Kidney (tissue), 14 donors: ENCODE results near the gene P2RX6. TPM values are rescaled to one million over a fixed set of nuclear protein-coding genes. Genes with fewer than 3 reads are reported as not detected.

Experiments
- DNase-seq, 5 donors: peaks; one replicate each; pipeline ENCODE4 v3.0.0-alpha.2; 2013 to 2020
- FAIRE-seq: peaks from 2 replicates; lab custom pipeline; 2012; peaks lifted over from hg19 to GRCh38; lab: Jason Lieb, UNC
- H3K27ac ChIP-seq, 2 donors: one replicate each; pipeline ENCODE4 v1.7.0; 2013; ENCODE audit warnings: low read depth in 2 of 2, low read length in 2 of 2, inconsistent platforms in 1 of 2
- H3K27me3 ChIP-seq: one replicate; pipeline ENCODE4 v1.7.1; 2013; ENCODE audit warnings: low read length, inconsistent platforms; ENCODE audit not compliant: control insufficient read depth, insufficient read depth
- H3K36me3 ChIP-seq, 3 donors: one replicate each; pipeline versions ENCODE4 v1.7.0 to v1.7.1; 2013; ENCODE audit warnings: low read length in 3 of 3, control low read depth in 1 of 3, inconsistent platforms in 1 of 3; ENCODE audit not compliant: insufficient read depth in 3 of 3, control insufficient read depth in 2 of 3
- H3K4me1 ChIP-seq, 3 donors: one replicate each; pipeline versions ENCODE4 v1.7.0 to v1.7.1; 2013; ENCODE audit warnings: low read length in 3 of 3, inconsistent platforms in 1 of 3, low read depth in 1 of 3; ENCODE audit not compliant: control insufficient read depth in 2 of 3, insufficient read depth in 2 of 3
- H3K4me3 ChIP-seq, 3 donors: one replicate each; pipeline versions ENCODE4 v1.7.0 to v1.8.1; 2013; ENCODE audit warnings: low read length in 3 of 3, control low read depth in 1 of 3, inconsistent platforms in 1 of 3
- H3K9ac ChIP-seq, 3 donors: one replicate each; pipeline versions ENCODE4 v1.7.0 to v1.7.1; 2013; ENCODE audit warnings: low read length in 3 of 3, control low read depth in 1 of 3, inconsistent platforms in 1 of 3
- H3K9me3 ChIP-seq, 3 donors: one replicate each; pipeline versions ENCODE4 v1.7.0 to v1.7.1; 2013; ENCODE audit warnings: low read length in 3 of 3, control low read depth in 1 of 3, inconsistent platforms in 1 of 3; ENCODE audit not compliant: control insufficient read depth in 2 of 3, insufficient read depth in 1 of 3
- CTCF ChIP-seq: IDR thresholded peaks from 3 replicates; pipeline ENCODE4 v1.5.1; 2012; ENCODE audit warnings: mild to moderate bottlenecking, moderate library complexity, borderline replicate concordance; ENCODE audit not compliant: insufficient read depth; ENCODE audit errors: extremely low read depth
- intact Hi-C: fragments of 100-400 bp; cut with DNase I; formaldehyde crosslinking; loops from one replicate; pipeline ENCODE4 v1.11.1; 2022
- polyA plus RNA-seq: library from polyadenylated mRNA; stranded (reverse); fragments of 350-450 nt; fragmentation: Illumina TruSeq; extraction: RNeasy Lipid Tissue Mini Kit (QIAGEN cat#74804); gene quantifications from one replicate; pipeline ENCODE4 v1.2.3, GENCODE V29; 2014; ENCODE audit warnings: low read depth, low replicate concordance; ENCODE audit not compliant: insufficient read depth
- total RNA-seq: library from RNA; stranded (reverse); fragmentation: NEBNext Ultra II Directional; extraction: Animal tissue kit (Norgen Biotek cat#: 25700); gene quantifications from one replicate; pipeline ENCODE4 v1.2.1, GENCODE V29; 2021
- donor health status: control.
- donor health status: control.
- donor health status: control.
- donor health status: control.
- donor health status: control.
- donor health status: DM: yes; HTN: yes; CAD: no.
- donor health status: Normal renal cell carcinoma (clear cell type).

Gene P2RX6
- total and polyA plus RNA-seq, 2 donors from 2014 or later: 1.0 to 1.6 TPM

- no peaks in the 10 kb centered on the region for H3K36me3 ChIP-seq
- FAIRE-seq (no peak), DNase-seq (no peak)
- no peak overlapping the region for H3K27ac ChIP-seq
- no peak overlapping the region for H3K9ac ChIP-seq
- H3K27me3 ChIP-seq: no peaks in the 10 kb centered on the region
- H3K4me1 ChIP-seq: peaks cover 0 to 7% (median 0%) of the 10 kb centered on the region in 3 donors
- H3K9me3 ChIP-seq: no peaks in the 10 kb centered on the region
- H3K4me3 ChIP-seq: no peak overlapping the region
- intact Hi-C loops: no loop called here
- TF ChIP-seq CTCF: no peak
Measured at GRCh38 chr22:21030621-21031544, 15.9 kb downstream of the P2RX6 start.

- no peaks in the 10 kb centered on the region for H3K9me3 ChIP-seq
- H3K27ac ChIP-seq: no peak overlapping the region
- DNase-seq (no peak), FAIRE-seq (no peak)
- no peaks in the 10 kb centered on the region for H3K27me3 ChIP-seq
- intact Hi-C loops: no loop called here
- H3K36me3 ChIP-seq: no peaks in the 10 kb centered on the region
- H3K4me3 ChIP-seq: no peak overlapping the region
- H3K4me1 ChIP-seq: peaks cover 0 to 7% (median 0%) of the 10 kb centered on the region in 3 donors
- H3K9ac ChIP-seq: no peak overlapping the region
- no peak for TF ChIP-seq CTCF
Measured at GRCh38 chr22:21031545-21032036, 16.6 kb downstream of the P2RX6 start.

GRCh38 chr22:21032037-21032867, 17.3 kb downstream of the P2RX6 start, which contains the start of gene SLC7A4:
TSS of gene SLC7A4 (minus strand) at chr22:21032561. CDS start at chr22:21031812, 749 bp downstream.
- Histone ChIP-seq H3K9me3 (no peaks in the 10 kb centered on the region), H3K9ac (no peak within 1 kb of the TSS), H3K4me3 (no peak within 1 kb of the TSS), H3K27me3 (no peaks in the 10 kb centered on the region), H3K27ac (no peak within 1 kb of the TSS), H3K36me3 (no peaks in the 10 kb centered on the region), H3K4me1 (peaks cover 0 to 7% (median 0%) of the 10 kb centered on the region in 3 donors)
- DNase-seq (peak in 2 of 5 donors; percentile 43 to 52), FAIRE-seq (no peak)
- intact Hi-C loops: no loop called here
- TF ChIP-seq CTCF: no peak
